ENCODE measurements around the gene ADAMTS17. TPM values are rescaled to one million over a fixed set of nuclear protein-coding genes. Genes with fewer than 3 reads are reported as not detected.

The ADAMTS17 gene
- total and polyA plus RNA-seq, 9 of the 15 experiments (the other 6 are each of a cell fraction or from before 2014, with no cell fraction given) = 0.01 to 0.14 (median 0.07) TPM; not detected in 6

DNA sequence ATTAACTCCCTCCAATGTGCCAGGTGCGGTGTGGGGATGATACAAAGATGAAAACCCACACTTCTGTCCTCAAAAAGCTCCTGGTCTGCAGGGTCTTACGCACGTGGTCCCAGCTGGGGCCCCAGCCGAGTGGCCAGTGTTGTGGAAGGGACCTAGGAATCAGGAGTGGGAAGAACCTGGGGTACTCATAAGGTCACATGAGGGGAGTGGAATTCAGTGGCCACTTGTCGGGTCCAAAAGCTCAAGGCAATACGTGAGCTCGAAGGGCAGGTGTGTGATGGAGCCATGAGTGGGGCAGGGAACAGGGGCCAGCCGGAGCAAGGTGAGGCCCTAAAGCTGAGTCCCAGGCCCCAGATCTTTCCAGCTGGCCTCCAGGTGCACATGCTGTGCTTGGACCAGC lies 348.5 kb downstream of the ADAMTS17 start (continued):
- TF ChIP-seq POU5F1 (IDR thresholded peaks at IDR 0.05; ENCODE audit: borderline replicate concordance, low read depth, low read length, partially characterized antibody) (no peak), TEAD4 (IDR thresholded peaks at IDR 0.05; ENCODE audit: low read length) (no peak), TEAD4 (CRISPR knock-in tag; IDR thresholded peaks at IDR 0.05; ENCODE audit: borderline replicate concordance) (no peak), SRF (CRISPR knock-in tag; IDR thresholded peaks at IDR 0.05) (no peak)
- TF ChIP-seq, protein P1, sequence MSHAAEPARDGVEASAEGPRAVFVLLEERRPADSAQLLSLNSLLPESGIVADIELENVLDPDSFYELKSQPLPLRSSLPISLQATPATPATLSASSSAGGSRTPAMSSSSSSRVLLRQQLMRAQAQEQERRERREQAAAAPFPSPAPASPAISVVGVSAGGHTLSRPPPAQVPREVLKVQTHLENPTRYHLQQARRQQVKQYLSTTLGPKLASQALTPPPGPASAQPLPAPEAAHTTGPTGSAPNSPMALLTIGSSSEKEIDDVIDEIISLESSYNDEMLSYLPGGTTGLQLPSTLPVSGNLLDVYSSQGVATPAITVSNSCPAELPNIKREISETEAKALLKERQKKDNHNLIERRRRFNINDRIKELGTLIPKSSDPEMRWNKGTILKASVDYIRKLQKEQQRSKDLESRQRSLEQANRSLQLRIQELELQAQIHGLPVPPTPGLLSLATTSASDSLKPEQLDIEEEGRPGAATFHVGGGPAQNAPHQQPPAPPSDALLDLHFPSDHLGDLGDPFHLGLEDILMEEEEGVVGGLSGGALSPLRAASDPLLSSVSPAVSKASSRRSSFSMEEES (CRISPR knock-in tag; IDR thresholded peaks at IDR 0.05) = no peak

DNA sequence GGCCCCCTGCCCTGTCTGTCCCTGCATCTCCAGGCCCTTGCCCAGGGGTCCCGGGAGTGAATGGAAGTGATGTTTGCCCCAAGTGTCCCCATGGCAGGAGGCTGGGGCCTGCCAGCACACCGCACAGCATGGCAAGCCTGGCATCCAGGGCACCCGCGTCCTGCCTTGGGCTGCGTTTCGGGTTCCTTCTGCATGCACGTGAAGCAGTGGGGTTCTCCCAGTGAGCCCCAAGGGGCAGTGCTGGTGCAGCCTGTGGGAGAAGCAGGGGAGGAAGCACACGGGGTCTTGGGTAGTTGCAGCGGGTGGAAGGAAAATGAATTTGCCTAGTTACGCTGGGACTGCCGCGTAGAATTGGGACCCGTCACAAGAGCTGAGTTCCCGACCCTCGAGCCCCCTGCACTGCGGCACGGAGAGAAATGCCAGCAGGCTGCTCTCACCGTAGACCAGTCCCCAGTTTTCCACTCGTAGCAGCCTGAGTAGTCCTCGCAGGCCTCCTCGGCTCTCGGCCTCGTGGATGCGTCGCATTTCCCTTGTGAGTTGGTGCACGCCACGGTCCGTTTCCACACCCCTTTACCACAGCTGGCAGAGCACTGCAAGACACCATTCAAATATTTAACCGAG lies 349.1 kb downstream of the ADAMTS17 start:
- in situ Hi-C loops (cut with MboI) (no loop called here), intact Hi-C loops (cut with micrococcal nuclease) (no loop called here)
- ChIA-PET POLR2A (no interaction called here), CTCF (ENCODE audit: low intra/inter-chr PET ratio) (no interaction called here)
- Histone ChIP-seq H2AFZ (ENCODE audit: low read depth, low read length) (no peak overlapping the region), H3K4me1 (replicated peaks in 1 of 2; ENCODE audit: control insufficient read depth in 2 of 2, insufficient read depth in 2 of 2, low read length in 2 of 2) (no peaks in the 10 kb centered on the region), H3K9ac (ENCODE audit: insufficient read depth in 1 of 2, low read depth in 2 of 2, low read length in 2 of 2) (no peak overlapping the region; a peak in 1 of 4 replicates), H3K4me3 (no peak overlapping the region), H3K36me3 (ENCODE audit: control insufficient read depth, insufficient read depth, low read length) (no peaks in the 10 kb centered on the region), H3K27ac (ENCODE audit: extremely low read depth, low read depth, low read length) (no peak overlapping the region), H3K27me3 (ENCODE audit: control insufficient read depth in 2 of 2, insufficient read depth in 2 of 2, low read length in 2 of 2) (peaks cover 16 to 42% of the 10 kb centered on the region in 2 experiments; a peak in 4 of 5 replicates), H3K4me2 (ENCODE audit: insufficient read depth, low read length) (no peak overlapping the region), H4K20me1 (replicated peaks; ENCODE audit: control insufficient read depth, insufficient read depth, low read length) (no peaks in the 10 kb centered on the region), H3K9me1 (ENCODE audit: control insufficient read depth, insufficient read depth, low read length) (no peaks in the 10 kb centered on the region), H3K79me2 (ENCODE audit: control insufficient read depth, insufficient read depth, low read length) (no peaks in the 10 kb centered on the region), H3K9me3 (replicated peaks; ENCODE audit: control insufficient read depth, insufficient read depth, low read depth, low read length) (no peaks in the 10 kb centered on the region)
- 9% methylated on average over 27 of the region's 29 CpGs for WGBS (ENCODE audit: insufficient coverage, low coverage, missing lambda C conversion rate)
- DNase-seq (ENCODE audit: extremely low read depth in 1 of 4, low spot score in 3 of 4) = no peak
- ATAC-seq = no peak
- no peak for FAIRE-seq
- no TSS peak for BruUV-seq (replicated peaks)
- no peak for TF ChIP-seq ARID2 (IDR thresholded peaks at IDR 0.05)
- no peak for TF ChIP-seq ZSCAN32 (CRISPR knock-in tag; IDR thresholded peaks at IDR 0.05)
- no peak for TF ChIP-seq CBX1 (IDR thresholded peaks at IDR 0.05; ENCODE audit: low read depth)
- TF ChIP-seq RBFOX2 (IDR thresholded peaks at IDR 0.05; ENCODE audit: low read depth, low read length) = no peak
- TF ChIP-seq, protein P2, sequence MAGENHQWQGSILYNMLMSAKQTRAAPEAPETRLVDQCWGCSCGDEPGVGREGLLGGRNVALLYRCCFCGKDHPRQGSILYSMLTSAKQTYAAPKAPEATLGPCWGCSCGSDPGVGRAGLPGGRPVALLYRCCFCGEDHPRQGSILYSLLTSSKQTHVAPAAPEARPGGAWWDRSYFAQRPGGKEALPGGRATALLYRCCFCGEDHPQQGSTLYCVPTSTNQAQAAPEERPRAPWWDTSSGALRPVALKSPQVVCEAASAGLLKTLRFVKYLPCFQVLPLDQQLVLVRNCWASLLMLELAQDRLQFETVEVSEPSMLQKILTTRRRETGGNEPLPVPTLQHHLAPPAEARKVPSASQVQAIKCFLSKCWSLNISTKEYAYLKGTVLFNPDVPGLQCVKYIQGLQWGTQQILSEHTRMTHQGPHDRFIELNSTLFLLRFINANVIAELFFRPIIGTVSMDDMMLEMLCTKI (IDR thresholded peaks at IDR 0.05; ENCODE audit: partially characterized antibody) = no peak
- TF ChIP-seq TAF1 (IDR thresholded peaks at IDR 0.05; ENCODE audit: control insufficient read depth, extremely low read depth, insufficient read depth, low read length, severe bottlenecking) = no peak
- no peak for TF ChIP-seq FOXP1 (CRISPR knock-in tag; IDR thresholded peaks at IDR 0.05)
- no peak for TF ChIP-seq YBX1 (IDR thresholded peaks at IDR 0.05)
- TF ChIP-seq ZBED1 (IDR thresholded peaks at IDR 0.05) = no peak
- TF ChIP-seq, protein P3, sequence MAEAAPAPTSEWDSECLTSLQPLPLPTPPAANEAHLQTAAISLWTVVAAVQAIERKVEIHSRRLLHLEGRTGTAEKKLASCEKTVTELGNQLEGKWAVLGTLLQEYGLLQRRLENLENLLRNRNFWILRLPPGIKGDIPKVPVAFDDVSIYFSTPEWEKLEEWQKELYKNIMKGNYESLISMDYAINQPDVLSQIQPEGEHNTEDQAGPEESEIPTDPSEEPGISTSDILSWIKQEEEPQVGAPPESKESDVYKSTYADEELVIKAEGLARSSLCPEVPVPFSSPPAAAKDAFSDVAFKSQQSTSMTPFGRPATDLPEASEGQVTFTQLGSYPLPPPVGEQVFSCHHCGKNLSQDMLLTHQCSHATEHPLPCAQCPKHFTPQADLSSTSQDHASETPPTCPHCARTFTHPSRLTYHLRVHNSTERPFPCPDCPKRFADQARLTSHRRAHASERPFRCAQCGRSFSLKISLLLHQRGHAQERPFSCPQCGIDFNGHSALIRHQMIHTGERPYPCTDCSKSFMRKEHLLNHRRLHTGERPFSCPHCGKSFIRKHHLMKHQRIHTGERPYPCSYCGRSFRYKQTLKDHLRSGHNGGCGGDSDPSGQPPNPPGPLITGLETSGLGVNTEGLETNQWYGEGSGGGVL (CRISPR knock-in tag; IDR thresholded peaks at IDR 0.05) = no peak
- no peak for TF ChIP-seq KAT7 (CRISPR knock-in tag; IDR thresholded peaks at IDR 0.05; ENCODE audit: borderline replicate concordance)
- TF ChIP-seq ZNF146 (CRISPR knock-in tag; IDR thresholded peaks at IDR 0.05; ENCODE audit: unreplicated experiment) = no peak
